ENCODE measurements around the gene FLOT2.

FLOT2 gene

DNA sequence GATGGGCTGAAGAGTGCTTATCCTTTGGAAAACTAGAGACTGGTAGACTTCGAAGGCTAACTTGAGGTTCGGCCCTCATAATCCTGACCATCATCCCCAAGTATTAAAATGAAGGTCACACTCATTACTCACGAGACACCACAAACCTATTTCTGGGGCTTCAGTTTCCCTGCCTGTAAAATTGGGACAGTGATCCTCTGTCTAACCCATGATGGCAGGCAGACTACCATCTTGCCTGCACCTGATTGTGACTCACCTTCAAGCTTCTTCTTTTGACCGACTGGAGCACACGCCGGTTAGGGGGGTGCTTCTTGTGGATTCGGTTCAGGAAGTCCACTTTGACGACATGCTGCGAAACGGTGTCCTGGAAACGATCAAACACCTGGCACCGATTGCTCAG lies 19.5 kb upstream of the FLOT2 start:
- no peak overlapping the region for H3K4me2 ChIP-seq (ENCODE audit: low read length)
- no peaks in the 10 kb centered on the region for H3K27me3 ChIP-seq (ENCODE audit: insufficient read depth, low read length)
- H3K36me3 ChIP-seq (ENCODE audit: control insufficient read depth in 1 of 2, insufficient read depth in 2 of 2, low read length in 2 of 2), result peaks cover 42 to 72% of the 10 kb centered on the region in 2 experiments
- H3K4me1 ChIP-seq (ENCODE audit: control insufficient read depth in 1 of 2, insufficient read depth in 2 of 2, low read length in 2 of 2), result no peaks in the 10 kb centered on the region
- no peak overlapping the region for H2BK5ac ChIP-seq (ENCODE audit: low read depth, low read length, poor library complexity)
- no peak overlapping the region for H2AFZ ChIP-seq (ENCODE audit: insufficient read depth, low read length, poor library complexity)
- H3K23ac ChIP-seq (ENCODE audit: low read length), result no peak overlapping the region
- H3K4ac ChIP-seq (ENCODE audit: low read depth, low read length), result no peak overlapping the region
- no peak overlapping the region for H4K8ac ChIP-seq (ENCODE audit: low read depth, low read length)
- DNase-seq, result no peak
- H3K18ac ChIP-seq (ENCODE audit: low read length), result no peak overlapping the region
- H3K14ac ChIP-seq (ENCODE audit: low read length), result no peak overlapping the region
- H4K12ac ChIP-seq (ENCODE audit: low read depth, low read length), result no peak overlapping the region
- H3K4me3 ChIP-seq (ENCODE audit: low read depth, low read length), result no peak overlapping the region
- no peak overlapping the region for H3K27ac ChIP-seq (ENCODE audit: low read depth, low read length)
- no peak overlapping the region for H3K9ac ChIP-seq (ENCODE audit: low read length)
- no CpG with 5 or more reads among the region's 12 CpGs for WGBS (ENCODE audit: extremely low coverage, insufficient coverage, insufficient read length)
- H2AK5ac ChIP-seq (ENCODE audit: low read length), result no peak overlapping the region
- no peak overlapping the region for H2BK120ac ChIP-seq (ENCODE audit: insufficient read depth, low read length, poor library complexity)
- H3K79me2 ChIP-seq (ENCODE audit: control insufficient read depth, insufficient read depth, low read length, poor library complexity), result no peaks in the 10 kb centered on the region
- H3K9me3 ChIP-seq (ENCODE audit: insufficient read depth, low read depth, low read length), result no peaks in the 10 kb centered on the region
- H3K79me1 ChIP-seq (ENCODE audit: low read length), result no peaks in the 10 kb centered on the region
- no peak overlapping the region for H2BK12ac ChIP-seq (ENCODE audit: low read length)
- H4K91ac ChIP-seq (ENCODE audit: low read depth, low read length), result no peak overlapping the region

DNA sequence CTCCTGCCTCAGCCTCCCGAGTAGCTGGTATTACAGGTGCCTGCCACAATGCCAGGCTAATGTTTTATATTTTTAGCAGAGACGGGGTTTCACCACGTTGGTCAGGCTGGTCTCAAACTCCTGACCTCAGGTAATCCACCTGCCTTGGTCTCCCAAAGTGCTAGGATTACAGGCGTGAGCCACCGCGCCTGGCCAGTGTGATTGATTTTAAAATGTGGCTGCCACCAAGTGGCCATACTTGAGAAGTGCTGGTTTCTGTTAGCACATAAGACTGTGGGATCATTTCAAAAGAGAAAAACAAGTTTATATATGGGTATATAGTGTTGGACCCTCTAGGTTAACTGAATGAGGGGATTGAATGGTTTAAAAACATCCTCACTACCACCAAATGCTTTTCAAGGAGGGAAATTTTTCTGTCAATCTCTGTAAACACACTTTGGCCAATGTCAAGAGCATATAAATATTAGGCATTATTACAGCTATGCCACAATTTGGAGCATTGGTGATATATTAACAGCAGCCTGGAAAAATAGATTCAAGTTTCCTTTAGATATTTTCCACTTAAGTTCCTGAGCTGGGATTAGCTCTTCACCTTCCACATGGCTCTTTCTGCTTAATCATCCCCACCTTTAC lies 18.9 kb upstream of the FLOT2 start:
- Histone ChIP-seq H3K9me3 (ENCODE audit: insufficient read depth, low read depth, low read length) (no peaks in the 10 kb centered on the region), H2BK12ac (ENCODE audit: low read length) (no peak overlapping the region), H2AFZ (ENCODE audit: insufficient read depth, low read length, poor library complexity) (no peak overlapping the region), H4K8ac (ENCODE audit: low read depth, low read length) (no peak overlapping the region), H3K4me3 (ENCODE audit: low read depth, low read length) (no peak overlapping the region), H3K23ac (ENCODE audit: low read length) (no peak overlapping the region), H3K79me2 (ENCODE audit: control insufficient read depth, insufficient read depth, low read length, poor library complexity) (no peaks in the 10 kb centered on the region), H3K79me1 (ENCODE audit: low read length) (no peaks in the 10 kb centered on the region), H4K12ac (ENCODE audit: low read depth, low read length) (no peak overlapping the region), H3K14ac (ENCODE audit: low read length) (no peak overlapping the region), H3K27ac (ENCODE audit: low read depth, low read length) (no peak overlapping the region), H3K4me2 (ENCODE audit: low read length) (no peak overlapping the region), H3K27me3 (ENCODE audit: insufficient read depth, low read length) (no peaks in the 10 kb centered on the region), H3K9ac (ENCODE audit: low read length) (no peak overlapping the region), H2AK5ac (ENCODE audit: low read length) (no peak overlapping the region), H2BK120ac (ENCODE audit: insufficient read depth, low read length, poor library complexity) (no peak overlapping the region), H3K4me1 (ENCODE audit: control insufficient read depth in 1 of 2, insufficient read depth in 2 of 2, low read length in 2 of 2) (no peaks in the 10 kb centered on the region), H4K91ac (ENCODE audit: low read depth, low read length) (no peak overlapping the region), H3K36me3 (ENCODE audit: control insufficient read depth in 1 of 2, insufficient read depth in 2 of 2, low read length in 2 of 2) (peaks cover 48 to 74% of the 10 kb centered on the region in 2 experiments), H3K4ac (ENCODE audit: low read depth, low read length) (no peak overlapping the region), H2BK5ac (ENCODE audit: low read depth, low read length, poor library complexity) (no peak overlapping the region), H3K18ac (ENCODE audit: low read length) (no peak overlapping the region)
- WGBS (ENCODE audit: extremely low coverage, insufficient coverage, insufficient read length), result no CpG with 5 or more reads among the region's 6 CpGs
- peak; percentile 33 to 74 for DNase-seq

- DNase-seq, result no peak
- H3K27me3 ChIP-seq (ENCODE audit: insufficient read depth, low read length), result no peaks in the 10 kb centered on the region
- H3K18ac ChIP-seq (ENCODE audit: low read length), result no peak overlapping the region
- H3K9ac ChIP-seq (ENCODE audit: low read length), result no peak overlapping the region
- no peaks in the 10 kb centered on the region for H3K4me1 ChIP-seq (ENCODE audit: control insufficient read depth in 1 of 2, insufficient read depth in 2 of 2, low read length in 2 of 2)
- no peak overlapping the region for H3K4me3 ChIP-seq (ENCODE audit: low read depth, low read length)
- peaks cover 63 to 88% of the 10 kb centered on the region in 2 experiments for H3K36me3 ChIP-seq (ENCODE audit: control insufficient read depth in 1 of 2, insufficient read depth in 2 of 2, low read length in 2 of 2)
- H4K8ac ChIP-seq (ENCODE audit: low read depth, low read length), result no peak overlapping the region
- H3K79me2 ChIP-seq (ENCODE audit: control insufficient read depth, insufficient read depth, low read length, poor library complexity), result no peaks in the 10 kb centered on the region
- H3K79me1 ChIP-seq (ENCODE audit: low read length), result no peaks in the 10 kb centered on the region
- H3K9me3 ChIP-seq (ENCODE audit: insufficient read depth, low read depth, low read length), result no peaks in the 10 kb centered on the region
- no peak overlapping the region for H2BK120ac ChIP-seq (ENCODE audit: insufficient read depth, low read length, poor library complexity)
- H2AFZ ChIP-seq (ENCODE audit: insufficient read depth, low read length, poor library complexity), result no peak overlapping the region
- H3K4ac ChIP-seq (ENCODE audit: low read depth, low read length), result no peak overlapping the region
- H3K23ac ChIP-seq (ENCODE audit: low read length), result no peak overlapping the region
- H4K91ac ChIP-seq (ENCODE audit: low read depth, low read length), result no peak overlapping the region
- no peak overlapping the region for H2BK12ac ChIP-seq (ENCODE audit: low read length)
- WGBS (ENCODE audit: extremely low coverage, insufficient coverage, insufficient read length), result no CpG with 5 or more reads among the region's 6 CpGs
- no peak overlapping the region for H2BK5ac ChIP-seq (ENCODE audit: low read depth, low read length, poor library complexity)
- H4K12ac ChIP-seq (ENCODE audit: low read depth, low read length), result no peak overlapping the region
- H3K27ac ChIP-seq (ENCODE audit: low read depth, low read length), result no peak overlapping the region
- no peak overlapping the region for H3K14ac ChIP-seq (ENCODE audit: low read length)
- H2AK5ac ChIP-seq (ENCODE audit: low read length), result no peak overlapping the region
- H3K4me2 ChIP-seq (ENCODE audit: low read length), result no peak overlapping the region
Measured at GRCh38 chr17:28912938-28913333, 15.4 kb upstream of the FLOT2 start.

GRCh38 chr17:28912281-28912937 lies 14.9 kb upstream of the FLOT2 start:
- no peaks in the 10 kb centered on the region for H3K27me3 ChIP-seq (ENCODE audit: insufficient read depth, low read length)

More at GRCh38 chr17:28912281-28912937, 14.9 kb upstream of the FLOT2 start:
- Histone ChIP-seq H3K23ac (ENCODE audit: low read length) (no peak overlapping the region), H3K9ac (ENCODE audit: low read length) (no peak overlapping the region), H2BK120ac (ENCODE audit: insufficient read depth, low read length, poor library complexity) (no peak overlapping the region), H3K4me1 (ENCODE audit: control insufficient read depth in 1 of 2, insufficient read depth in 2 of 2, low read length in 2 of 2) (no peaks in the 10 kb centered on the region), H3K9me3 (ENCODE audit: insufficient read depth, low read depth, low read length) (no peaks in the 10 kb centered on the region), H3K79me2 (ENCODE audit: control insufficient read depth, insufficient read depth, low read length, poor library complexity) (no peaks in the 10 kb centered on the region), H3K36me3 (ENCODE audit: control insufficient read depth in 1 of 2, insufficient read depth in 2 of 2, low read length in 2 of 2) (peaks cover 61 to 88% of the 10 kb centered on the region in 2 experiments), H2BK12ac (ENCODE audit: low read length) (no peak overlapping the region), H3K4me3 (ENCODE audit: low read depth, low read length) (no peak overlapping the region), H3K4me2 (ENCODE audit: low read length) (no peak overlapping the region), H2BK5ac (ENCODE audit: low read depth, low read length, poor library complexity) (no peak overlapping the region), H4K12ac (ENCODE audit: low read depth, low read length) (no peak overlapping the region), H3K18ac (ENCODE audit: low read length) (peak overlapping the region; percentile 33), H3K14ac (ENCODE audit: low read length) (no peak overlapping the region), H3K79me1 (ENCODE audit: low read length) (no peaks in the 10 kb centered on the region), H3K27ac (ENCODE audit: low read depth, low read length) (no peak overlapping the region), H2AK5ac (ENCODE audit: low read length) (no peak overlapping the region), H4K91ac (ENCODE audit: low read depth, low read length) (no peak overlapping the region), H4K8ac (ENCODE audit: low read depth, low read length) (no peak overlapping the region), H3K4ac (ENCODE audit: low read depth, low read length) (no peak overlapping the region), H2AFZ (ENCODE audit: insufficient read depth, low read length, poor library complexity) (no peak overlapping the region)
- no peak for DNase-seq
- no CpG with 5 or more reads among the region's 20 CpGs for WGBS (ENCODE audit: extremely low coverage, insufficient coverage, insufficient read length)
